HL-60 (cell line): ENCODE measurements around the gene TMEM165.

Experiments used
- GABPA ChIP-seq: IDR thresholded peaks from 2 replicates; pipeline ENCODE4 v1.6.1; 2012; ENCODE audit warnings: low read depth
- TF ChIP-seq, protein P1 (sequence below): IDR thresholded peaks from one replicate; pipeline ENCODE4 v1.5.1; 2011; ENCODE audit warnings: low read length, control low read depth, inconsistent platforms; ENCODE audit not compliant: insufficient read depth

DNA sequence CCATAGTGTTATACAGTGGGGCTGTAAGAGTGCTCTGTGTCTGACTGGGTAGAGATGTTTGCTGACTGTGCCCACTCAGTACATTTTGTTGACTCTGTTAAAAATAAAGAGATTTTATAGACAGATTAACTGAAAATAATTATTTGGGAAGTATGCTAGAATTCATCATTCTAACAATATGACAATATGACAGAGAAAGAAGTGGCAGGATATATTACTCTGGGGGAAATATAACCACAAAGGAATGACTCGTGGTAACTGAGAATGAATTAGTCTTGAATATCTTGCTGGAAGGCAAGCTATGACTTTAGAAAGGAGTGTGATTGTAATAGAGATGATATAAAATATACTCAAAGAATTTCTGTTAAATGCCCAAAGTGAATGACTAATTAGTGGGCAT, 46.8 kb downstream of the TMEM165 start:
- TF ChIP-seq, protein P1, sequence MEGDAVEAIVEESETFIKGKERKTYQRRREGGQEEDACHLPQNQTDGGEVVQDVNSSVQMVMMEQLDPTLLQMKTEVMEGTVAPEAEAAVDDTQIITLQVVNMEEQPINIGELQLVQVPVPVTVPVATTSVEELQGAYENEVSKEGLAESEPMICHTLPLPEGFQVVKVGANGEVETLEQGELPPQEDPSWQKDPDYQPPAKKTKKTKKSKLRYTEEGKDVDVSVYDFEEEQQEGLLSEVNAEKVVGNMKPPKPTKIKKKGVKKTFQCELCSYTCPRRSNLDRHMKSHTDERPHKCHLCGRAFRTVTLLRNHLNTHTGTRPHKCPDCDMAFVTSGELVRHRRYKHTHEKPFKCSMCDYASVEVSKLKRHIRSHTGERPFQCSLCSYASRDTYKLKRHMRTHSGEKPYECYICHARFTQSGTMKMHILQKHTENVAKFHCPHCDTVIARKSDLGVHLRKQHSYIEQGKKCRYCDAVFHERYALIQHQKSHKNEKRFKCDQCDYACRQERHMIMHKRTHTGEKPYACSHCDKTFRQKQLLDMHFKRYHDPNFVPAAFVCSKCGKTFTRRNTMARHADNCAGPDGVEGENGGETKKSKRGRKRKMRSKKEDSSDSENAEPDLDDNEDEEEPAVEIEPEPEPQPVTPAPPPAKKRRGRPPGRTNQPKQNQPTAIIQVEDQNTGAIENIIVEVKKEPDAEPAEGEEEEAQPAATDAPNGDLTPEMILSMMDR, result no peak
- no peak for TF ChIP-seq GABPA
